Measurements from ENCODE around the gene SCAF8. TPM values are rescaled to one million over a fixed set of nuclear protein-coding genes. Genes with fewer than 3 reads are reported as not detected.

Gene SCAF8
- total and polyA plus RNA-seq, 2 of the 4 experiments (the other 2 are of a cell fraction), result 16.1 to 23.5 TPM

DNA sequence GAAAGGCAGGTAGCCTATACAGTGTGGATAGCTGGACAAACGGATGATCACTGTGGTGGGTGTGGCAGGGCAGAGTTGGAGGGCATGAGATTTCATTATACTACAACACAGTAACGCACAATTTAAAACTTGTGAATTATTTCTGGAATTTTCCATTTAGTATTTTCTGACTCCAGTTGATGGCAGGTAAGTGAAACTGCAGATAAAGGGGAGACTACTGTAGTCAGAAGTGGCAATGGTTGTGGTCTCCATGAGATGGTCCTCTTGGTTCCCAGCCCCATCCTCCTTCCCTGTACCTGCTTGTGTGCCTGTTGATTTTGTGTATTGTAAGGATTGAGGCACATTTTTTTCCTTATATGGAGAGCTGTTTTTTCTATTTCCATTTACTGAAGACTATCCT lies 22.5 kb upstream of the SCAF8 start:
- no peak overlapping the region for H4K8ac ChIP-seq (ENCODE audit: low read depth in 2 of 2, low read length in 2 of 2)
- H3K4me2 ChIP-seq (ENCODE audit: low read depth, low read length), result no peak overlapping the region
- H3K4me3 ChIP-seq (ENCODE audit: insufficient read depth, low read depth, low read length), result no peak overlapping the region
- BruUV-seq (replicated peaks), result no TSS peak
- H2AK5ac ChIP-seq (ENCODE audit: low read depth, low read length), result no peak overlapping the region
- H4K20me1 ChIP-seq (ENCODE audit: insufficient read depth, low read length), result no peaks in the 10 kb centered on the region
- no CpG with 5 or more reads among the region's 2 CpGs for WGBS, 2 experiments (ENCODE audit: extremely low coverage in 2 of 2, insufficient read length in 1 of 2)
- H3K27ac ChIP-seq (ENCODE audit: insufficient read depth, low read length), result no peak overlapping the region
- no peak overlapping the region for H2AK9ac ChIP-seq (replicated peaks; ENCODE audit: low read depth, low read length, poor library complexity)
- peaks cover 10% of the 10 kb centered on the region for H3K27me3 ChIP-seq (ENCODE audit: control insufficient read depth, insufficient read depth, low read length)
- H3K79me1 ChIP-seq (ENCODE audit: low read depth in 1 of 2, low read length in 2 of 2), result no peaks in the 10 kb centered on the region
- H3K18ac ChIP-seq (ENCODE audit: low read depth, low read length), result no peak overlapping the region
- H3K56ac ChIP-seq (ENCODE audit: extremely low read depth, insufficient read depth, low read length), result no peak overlapping the region
- DNase-seq (no peak), ATAC-seq (ENCODE audit: low read depth) (no peak)
- H3K9ac ChIP-seq (ENCODE audit: low read depth, low read length), result no peak overlapping the region
- H2BK15ac ChIP-seq (ENCODE audit: low read depth, low read length), result no peak overlapping the region
- H2BK5ac ChIP-seq (ENCODE audit: low read depth, low read length, poor library complexity, severe bottlenecking), result no peak overlapping the region
- in situ Hi-C loops (cut with MboI; ENCODE audit: low sequenced_read_pairs), result no loop called here
- H2BK120ac ChIP-seq (ENCODE audit: low read depth, low read length), result no peak overlapping the region
- H3K23ac ChIP-seq (ENCODE audit: low read depth, low read length), result no peak overlapping the region
- POLR2A ChIA-PET (ENCODE audit: unreplicated experiment), result no interaction called here
- no peaks in the 10 kb centered on the region for H3K9me3 ChIP-seq (ENCODE audit: control insufficient read depth, insufficient read depth, low read length)
- no peaks in the 10 kb centered on the region for H3K36me3 ChIP-seq (ENCODE audit: control insufficient read depth, insufficient read depth, low read length)
- no peak overlapping the region for H2AFZ ChIP-seq (replicated peaks; ENCODE audit: low read length, poor library complexity)
- dilution Hi-C loops (cut with HindIII; ENCODE audit: low sequenced_read_pairs, unreplicated experiment), result no loop called here
- no peak overlapping the region for H3K4ac ChIP-seq (ENCODE audit: low read depth, low read length)
- no peak overlapping the region for H4K5ac ChIP-seq (ENCODE audit: low read depth, low read length)
- no peak overlapping the region for H2BK20ac ChIP-seq (ENCODE audit: low read depth, low read length)
- TF ChIP-seq CHD1 (IDR thresholded peaks at IDR 0.05; ENCODE audit: low read depth, low read length) (no peak), NFE2L2 (IDR thresholded peaks at IDR 0.05; ENCODE audit: low read depth, low read length) (no peak), MAZ (IDR thresholded peaks at IDR 0.05; ENCODE audit: borderline replicate concordance, low read depth, low read length) (no peak), CEBPB (IDR thresholded peaks at IDR 0.05; ENCODE audit: low read depth, low read length) (no peak), CTCF (conservative IDR thresholded peaks at IDR 0.05; ENCODE audit: low read depth, low read length) (no peak), ELK1 (IDR thresholded peaks at IDR 0.05; ENCODE audit: borderline replicate concordance, low read depth, low read length) (no peak), MAFK (IDR thresholded peaks at IDR 0.05; ENCODE audit: low read depth, low read length) (no peak), BHLHE40 (IDR thresholded peaks at IDR 0.05; ENCODE audit: low read depth, low read length) (no peak), SMC3 (IDR thresholded peaks at IDR 0.05; ENCODE audit: low read depth, low read length) (no peak), POLR2A (IDR thresholded peaks at IDR 0.05; ENCODE audit: low read depth, low read length) (no peak), RAD21 (IDR thresholded peaks at IDR 0.05; ENCODE audit: low read length) (no peak)
- TF ChIP-seq, protein P1, sequence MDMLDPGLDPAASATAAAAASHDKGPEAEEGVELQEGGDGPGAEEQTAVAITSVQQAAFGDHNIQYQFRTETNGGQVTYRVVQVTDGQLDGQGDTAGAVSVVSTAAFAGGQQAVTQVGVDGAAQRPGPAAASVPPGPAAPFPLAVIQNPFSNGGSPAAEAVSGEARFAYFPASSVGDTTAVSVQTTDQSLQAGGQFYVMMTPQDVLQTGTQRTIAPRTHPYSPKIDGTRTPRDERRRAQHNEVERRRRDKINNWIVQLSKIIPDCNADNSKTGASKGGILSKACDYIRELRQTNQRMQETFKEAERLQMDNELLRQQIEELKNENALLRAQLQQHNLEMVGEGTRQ (IDR thresholded peaks at IDR 0.05; ENCODE audit: low read depth, low read length), result no peak
- no peak overlapping the region for H3K14ac ChIP-seq (replicated peaks; ENCODE audit: low read depth, low read length)
- CTCF ChIA-PET, result no interaction called here
- intact Hi-C loops (cut with micrococcal nuclease), result no loop called here
- H3K4me1 ChIP-seq (ENCODE audit: control insufficient read depth, insufficient read depth, low read length), result peaks cover 5% of the 10 kb centered on the region; the same call in 1 of the 2 replicates
- H4K91ac ChIP-seq (ENCODE audit: insufficient read depth, low read depth, low read length), result no peak overlapping the region
- no peaks in the 10 kb centered on the region; the same call in 1 of the 2 replicates for H3K9me1 ChIP-seq (ENCODE audit: insufficient read depth, low read length)
